ENCODE data around the gene MAP4K1. TPM values are rescaled to one million over a fixed set of nuclear protein-coding genes. Genes with fewer than 3 reads are reported as not detected.

MAP4K1 gene
- polyA plus RNA-seq, 2 of the 4 experiments (the other 2 are of a cell fraction) = 1.2 to 2.6 TPM

- ATAC-seq (no peak), DNase-seq (ENCODE audit: low read depth in 1 of 2, low spot score in 1 of 2) (no peak), FAIRE-seq (peak; percentile 59)
- Histone ChIP-seq H3K9me3 (no peaks in the 10 kb centered on the region), H3K4me1 (no peaks in the 10 kb centered on the region), H3K4me2 (no peak overlapping the region), H3K27ac (no peak overlapping the region), H3K4me3 (no peak overlapping the region)
- WGBS (ENCODE audit: missing lambda C conversion rate) = 79% methylated on average over 2 of the region's 2 CpGs
- POLR2A ChIA-PET = no interaction called here
- no peak for TF ChIP-seq RCOR1 (IDR thresholded peaks at IDR 0.05; ENCODE audit: low read depth, low read length)
- no peak for TF ChIP-seq GATA3 (IDR thresholded peaks at IDR 0.05; ENCODE audit: borderline replicate concordance)
- no peak for TF ChIP-seq TFCP2L1 (CRISPR knock-in tag; IDR thresholded peaks at IDR 0.05)
- no peak for TF ChIP-seq HDAC2 (IDR thresholded peaks at IDR 0.05)
- no peak for TF ChIP-seq KDM5A (IDR thresholded peaks at IDR 0.05)
- no peak for TF ChIP-seq RFX5 (IDR thresholded peaks at IDR 0.05)
- CTCF ChIA-PET = interaction anchor here (0.6 to 2.2 kb wide), 8 partner anchors 9 to 72 kb away, joined by 3 to 10 read pairs (median 4); no protein-coding TSS in a partner anchor
Observed at GRCh38 chr19:38587562-38587961, 30.2 kb downstream of the MAP4K1 start.

- FAIRE-seq = no peak
- H3K27ac ChIP-seq = no peak overlapping the region
- POLR2A ChIA-PET = no interaction called here
- no peaks in the 10 kb centered on the region for H3K4me1 ChIP-seq
- peak; percentile 73 for TF ChIP-seq ZFP36 (IDR thresholded peaks at IDR 0.05; ENCODE audit: borderline replicate concordance, partially characterized antibody)
- TF ChIP-seq RCOR1 (IDR thresholded peaks at IDR 0.05; ENCODE audit: low read depth, low read length) = no peak
- no peak for DNase-seq (ENCODE audit: low read depth in 1 of 2, low spot score in 1 of 2)
- 68% methylated on average over 4 of the region's 4 CpGs for WGBS (ENCODE audit: missing lambda C conversion rate)
- no peak overlapping the region for H3K4me2 ChIP-seq
- no peaks in the 10 kb centered on the region for H3K9me3 ChIP-seq
- CTCF ChIA-PET = interaction anchor here (0.7 to 1.7 kb wide), 4 partner anchors 8 to 51 kb away, joined by 3 to 6 read pairs (median 4); partner anchors contain the start of gene MAP4K1
- peak; percentile 20 to 21; a peak in 3 of 6 replicates for ATAC-seq
- no peak overlapping the region for H3K4me3 ChIP-seq
Observed at GRCh38 chr19:38583985-38584305, 33.8 kb downstream of the MAP4K1 start.

GRCh38 chr19:38583219-38583984 is 34.4 kb downstream of the MAP4K1 start:
- Histone ChIP-seq H3K4me1 (no peaks in the 10 kb centered on the region), H3K9me3 (no peaks in the 10 kb centered on the region), H3K4me2 (no peak overlapping the region), H3K27ac (no peak overlapping the region), H3K4me3 (no peak overlapping the region)
- ChIA-PET POLR2A (no interaction called here), CTCF (interaction anchor here (0.7 to 2.9 kb wide), 6 partner anchors 9 to 181 kb away, joined by 3 to 8 read pairs (median 4); partner anchors contain the start of gene FAM98C)
- TF ChIP-seq HOXA7 (CRISPR knock-in tag; IDR thresholded peaks at IDR 0.05) (no peak), TP53 (CRISPR knock-in tag; IDR thresholded peaks at IDR 0.05) (no peak), MYC (IDR thresholded peaks at IDR 0.05; ENCODE audit: borderline replicate concordance, low read length) (no peak), ZC3H11A (IDR thresholded peaks at IDR 0.05) (no peak), CEBPB (IDR thresholded peaks at IDR 0.05) (no peak), EHF (CRISPR knock-in tag; IDR thresholded peaks at IDR 0.05) (no peak), BCL3 (IDR thresholded peaks at IDR 0.05) (no peak), RARB (CRISPR knock-in tag; IDR thresholded peaks at IDR 0.05) (no peak), BHLHE40 (IDR thresholded peaks at IDR 0.05; ENCODE audit: low read depth, low read length) (no peak), POLR2AphosphoS2 (conservative IDR thresholded peaks at IDR 0.05; ENCODE audit: low read length) (no peak), FOSL2 (IDR thresholded peaks at IDR 0.05) (no peak), FOSL2 (CRISPR knock-in tag; IDR thresholded peaks at IDR 0.05) (no peak), PHF8 (IDR thresholded peaks at IDR 0.05; ENCODE audit: borderline replicate concordance, low read depth) (no peak), EP300 (IDR thresholded peaks at IDR 0.05) (no peak), NFE2L2 (conservative IDR thresholded peaks at IDR 0.05; ENCODE audit: low read length) (no peak), RFX5 (IDR thresholded peaks at IDR 0.05) (no peak), FOXS1 (CRISPR knock-in tag; IDR thresholded peaks at IDR 0.05) (no peak), CBX2 (IDR thresholded peaks at IDR 0.05; ENCODE audit: borderline replicate concordance, low read depth) (no peak), ZNF302 (CRISPR knock-in tag; IDR thresholded peaks at IDR 0.05) (no peak)
- 86% methylated on average over 14 of the region's 14 CpGs for WGBS (ENCODE audit: missing lambda C conversion rate)
- no peak for DNase-seq (ENCODE audit: low read depth in 1 of 2, low spot score in 1 of 2)
- ATAC-seq = peak; percentile 41 to 51
- FAIRE-seq = no peak
